DND-41 (cell line): ENCODE results near the gene ADD1.

Source experiments
- CTCF ChIP-seq: IDR thresholded peaks from 2 replicates; pipeline ENCODE4 v1.5.1; 2012; ENCODE audit warnings: borderline replicate concordance, low read length, moderate library complexity, mild to moderate bottlenecking; ENCODE audit not compliant: poor library complexity, severe bottlenecking; ENCODE audit errors: extremely low read depth
- EZH2 ChIP-seq: IDR thresholded peaks from 3 replicates; pipeline ENCODE4 v1.6.1; 2012; ENCODE audit warnings: borderline replicate concordance, low read depth, mild to moderate bottlenecking, moderate library complexity, low read length, inconsistent platforms; ENCODE audit not compliant: severe bottlenecking

DNA sequence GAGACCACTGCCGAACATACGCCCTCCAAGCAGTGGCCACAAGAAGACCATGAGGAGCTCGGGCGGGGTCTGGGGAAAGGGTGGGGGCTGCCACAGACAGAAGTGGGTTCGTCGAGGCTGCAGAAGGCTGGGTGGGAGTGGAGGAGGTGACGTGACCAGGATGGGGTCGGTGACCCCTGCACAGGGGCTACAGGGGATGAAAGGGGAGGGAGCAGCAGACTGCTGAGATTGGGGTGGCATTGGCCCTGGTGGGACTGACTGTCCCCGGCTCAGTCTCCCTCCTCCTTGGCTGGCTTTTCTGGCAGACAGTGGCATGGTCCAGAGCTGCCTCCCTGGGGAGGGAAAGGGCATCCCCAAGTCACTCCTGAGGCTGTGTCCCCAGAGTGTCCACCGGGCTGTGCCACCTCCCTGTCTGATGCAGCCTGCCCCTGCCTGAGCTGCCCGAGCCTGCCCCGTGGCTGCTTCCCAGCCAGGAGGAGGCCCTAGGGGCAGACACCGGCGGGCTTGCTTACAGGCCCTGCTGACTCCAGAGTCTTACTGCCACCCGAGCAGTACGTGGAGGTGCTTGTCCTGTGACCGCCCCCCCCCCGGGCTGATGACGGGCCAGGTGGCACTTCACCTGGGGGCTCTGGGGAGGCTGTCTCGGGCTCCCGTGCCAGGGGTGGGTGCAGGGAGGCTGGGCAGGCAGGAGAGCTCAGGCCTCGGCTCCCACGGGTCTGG, 43.5 kb upstream of the ADD1 start:
- no peak for TF ChIP-seq CTCF
- no peak for TF ChIP-seq EZH2
